NB4 (cell line): Measurements from ENCODE around the gene SPATA20.

Source experiments
- DNase-seq: peaks from one replicate; pipeline ENCODE4 v3.0.0; 2010; ENCODE audit warnings: low read depth
- H3K4me3 ChIP-seq: one replicate; pipeline ENCODE4 v1.5.1; 2011; ENCODE audit warnings: mild to moderate bottlenecking, low read depth, low read length, moderate library complexity
- MYC ChIP-seq: IDR thresholded peaks from 2 replicates; pipeline ENCODE4 v1.6.1; 2011; ENCODE audit warnings: low read depth, low read length
- POLR2A ChIP-seq: IDR thresholded peaks from 2 replicates; pipeline ENCODE4 v1.6.1; 2011; ENCODE audit warnings: mild to moderate bottlenecking; ENCODE audit not compliant: insufficient read length; ENCODE audit errors: extremely low read depth
- TF ChIP-seq, protein P1 (sequence below): IDR thresholded peaks from one replicate; pipeline ENCODE4 v1.5.1; 2012; ENCODE audit warnings: low read depth, low read length
- TF ChIP-seq, protein P2 (sequence below): IDR thresholded peaks from 2 replicates; pipeline ENCODE4 v1.6.1; 2011; ENCODE audit warnings: low read depth, low read length

SPATA20 gene

GRCh38 chr17:50531428-50532025 lies 15.4 kb upstream of the SPATA20 start:
- no peak for DNase-seq
- H3K4me3 ChIP-seq, result no peak overlapping the region
- TF ChIP-seq, protein P1, sequence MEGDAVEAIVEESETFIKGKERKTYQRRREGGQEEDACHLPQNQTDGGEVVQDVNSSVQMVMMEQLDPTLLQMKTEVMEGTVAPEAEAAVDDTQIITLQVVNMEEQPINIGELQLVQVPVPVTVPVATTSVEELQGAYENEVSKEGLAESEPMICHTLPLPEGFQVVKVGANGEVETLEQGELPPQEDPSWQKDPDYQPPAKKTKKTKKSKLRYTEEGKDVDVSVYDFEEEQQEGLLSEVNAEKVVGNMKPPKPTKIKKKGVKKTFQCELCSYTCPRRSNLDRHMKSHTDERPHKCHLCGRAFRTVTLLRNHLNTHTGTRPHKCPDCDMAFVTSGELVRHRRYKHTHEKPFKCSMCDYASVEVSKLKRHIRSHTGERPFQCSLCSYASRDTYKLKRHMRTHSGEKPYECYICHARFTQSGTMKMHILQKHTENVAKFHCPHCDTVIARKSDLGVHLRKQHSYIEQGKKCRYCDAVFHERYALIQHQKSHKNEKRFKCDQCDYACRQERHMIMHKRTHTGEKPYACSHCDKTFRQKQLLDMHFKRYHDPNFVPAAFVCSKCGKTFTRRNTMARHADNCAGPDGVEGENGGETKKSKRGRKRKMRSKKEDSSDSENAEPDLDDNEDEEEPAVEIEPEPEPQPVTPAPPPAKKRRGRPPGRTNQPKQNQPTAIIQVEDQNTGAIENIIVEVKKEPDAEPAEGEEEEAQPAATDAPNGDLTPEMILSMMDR, result no peak
- TF ChIP-seq, protein P2, sequence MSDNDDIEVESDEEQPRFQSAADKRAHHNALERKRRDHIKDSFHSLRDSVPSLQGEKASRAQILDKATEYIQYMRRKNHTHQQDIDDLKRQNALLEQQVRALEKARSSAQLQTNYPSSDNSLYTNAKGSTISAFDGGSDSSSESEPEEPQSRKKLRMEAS, result no peak
- TF ChIP-seq POLR2A, result no peak
- no peak for TF ChIP-seq MYC

DNA sequence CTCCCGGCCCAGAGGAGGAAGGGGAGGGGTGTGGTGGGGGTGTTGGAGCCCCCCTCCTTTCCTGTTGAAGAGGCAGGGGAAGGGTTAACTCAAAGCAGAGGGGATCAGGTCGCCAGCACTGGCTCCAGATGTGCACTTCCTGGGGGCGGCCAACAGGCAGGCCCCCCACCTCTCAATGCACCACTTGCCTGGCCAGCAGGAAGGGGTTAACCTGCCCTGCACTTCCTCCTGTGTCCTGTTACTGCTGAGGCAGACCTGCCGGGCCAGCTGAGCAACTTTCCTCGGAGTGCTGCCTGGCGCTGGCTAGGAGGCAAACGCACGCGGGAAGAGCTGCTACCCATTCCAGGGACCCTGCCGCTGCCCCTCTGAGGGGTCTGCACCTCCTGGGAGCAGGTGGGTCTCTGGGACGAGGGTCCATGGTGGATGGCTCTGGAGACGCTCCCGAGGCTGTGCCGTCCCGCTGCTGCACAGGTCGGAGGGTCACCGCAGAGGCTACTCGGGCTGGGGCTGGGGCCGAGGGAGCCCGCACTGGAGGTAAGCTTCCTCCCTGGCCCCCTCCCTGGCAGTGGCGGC lies 14.4 kb upstream of the SPATA20 start, which contains the start of gene EPN3:
Gene EPN3 (plus strand): TSS at position 284 of the 573 bp plus-strand sequence. CDS start 3,822 bp downstream, outside the sequence.
- no peak for DNase-seq
- H3K4me3 ChIP-seq, result no peak within 1 kb of the TSS
- no peak for TF ChIP-seq POLR2A
- TF ChIP-seq, protein P2, result no peak
- TF ChIP-seq, protein P1, result no peak
- no peak for TF ChIP-seq MYC

GRCh38 chr17:50533185-50533584 lies 13.8 kb upstream of the SPATA20 start:
- no peak overlapping the region for H3K4me3 ChIP-seq
- no peak for DNase-seq
- TF ChIP-seq, protein P2, result no peak
- TF ChIP-seq, protein P1, result no peak
- no peak for TF ChIP-seq POLR2A

DNA sequence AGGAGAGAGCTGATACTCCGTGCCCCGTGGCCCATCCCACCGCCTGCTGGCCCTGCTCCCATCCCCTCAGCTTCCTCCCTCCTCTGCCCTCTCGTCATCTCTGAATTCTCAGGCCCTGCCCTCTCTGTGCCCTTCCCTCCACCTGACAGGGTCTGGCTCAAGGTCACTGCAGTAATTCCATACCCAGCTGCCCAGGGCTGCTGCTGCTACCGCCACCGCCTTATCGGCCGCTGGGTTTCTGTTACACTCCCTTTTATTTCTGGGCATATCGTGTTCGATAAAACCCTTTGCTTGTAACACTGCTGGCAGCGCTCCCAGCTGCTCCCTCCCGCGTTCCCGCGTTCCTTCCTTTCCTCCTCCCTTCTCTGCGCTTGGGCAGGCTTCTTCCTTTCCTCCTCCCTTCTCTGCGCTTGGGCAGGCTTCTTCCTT lies 13.2 kb upstream of the SPATA20 start:
- no peak overlapping the region for H3K4me3 ChIP-seq
- TF ChIP-seq, protein P2, result no peak
- TF ChIP-seq POLR2A (no peak), MYC (no peak)
- TF ChIP-seq, protein P1, result no peak
- DNase-seq, result no peak

- TF ChIP-seq, protein P2, result no peak
- TF ChIP-seq MYC, result no peak
- TF ChIP-seq, protein P1, result no peak
- no peak for TF ChIP-seq POLR2A
- no peak overlapping the region for H3K4me3 ChIP-seq
- DNase-seq, result no peak
Measured at GRCh38 chr17:50534222-50534978, 12.6 kb upstream of the SPATA20 start.
